GM18505 (cell line): ENCODE results near the gene STAG1.
"Not testable (repeated sequence)": the region's sequence is repeated elsewhere in the genome, so short reads cannot be mapped to it uniquely, and the experiment has no call there.

Experiments
- ATAC-seq: cut with Tn5 transposase; IDR thresholded peaks from one replicate; pipeline ENCODE4 v1.9.1; 2021; ENCODE audit not compliant: unreplicated experiment
- POLR2A ChIP-seq: IDR thresholded peaks from 4 replicates; pipeline ENCODE4 v1.6.1; 2011; ENCODE audit warnings: borderline replicate concordance; ENCODE audit not compliant: insufficient read depth, insufficient read length; ENCODE audit errors: extremely low read depth

Gene STAG1

GRCh38 chr3:136670166-136670565 lies 82.0 kb downstream of the STAG1 start:
- no peak for ATAC-seq
- TF ChIP-seq POLR2A: no peak

GRCh38 chr3:136667081-136667480 lies 85.1 kb downstream of the STAG1 start:
- ATAC-seq: no peak
- no peak for TF ChIP-seq POLR2A

GRCh38 chr3:136666301-136666700 lies 85.9 kb downstream of the STAG1 start:
- not testable (repeated sequence) for ATAC-seq

GRCh38 chr3:136664771-136665170 lies 87.4 kb downstream of the STAG1 start:
- no peak for ATAC-seq
- TF ChIP-seq POLR2A: no peak

GRCh38 chr3:136661282-136661681 lies 90.9 kb downstream of the STAG1 start:
- ATAC-seq: no peak
- no peak for TF ChIP-seq POLR2A

- TF ChIP-seq POLR2A: no peak
- no peak for ATAC-seq
Observed at GRCh38 chr3:136658946-136659682, 93.1 kb downstream of the STAG1 start.

- ATAC-seq: no peak
- no peak for TF ChIP-seq POLR2A
Observed at GRCh38 chr3:136657526-136657925, 94.7 kb downstream of the STAG1 start.

GRCh38 chr3:136653628-136654027 lies 98.5 kb downstream of the STAG1 start:
- TF ChIP-seq POLR2A: no peak
- no peak for ATAC-seq

- ATAC-seq: no peak
- no peak for TF ChIP-seq POLR2A
Observed at GRCh38 chr3:136651581-136651980, 100.6 kb downstream of the STAG1 start.

- no peak for ATAC-seq
- TF ChIP-seq POLR2A: no peak
Observed at GRCh38 chr3:136650461-136650860, 101.7 kb downstream of the STAG1 start.

GRCh38 chr3:136645915-136646314 lies 106.3 kb downstream of the STAG1 start:
- peak; percentile 79 for ATAC-seq

GRCh38 chr3:136644212-136644611 lies 108.0 kb downstream of the STAG1 start:
- TF ChIP-seq POLR2A: no peak
- ATAC-seq: no peak

More at GRCh38 chr3:136645915-136646314, 106.3 kb downstream of the STAG1 start:
- no peak for TF ChIP-seq POLR2A

GRCh38 chr3:136643380-136643779 lies 108.8 kb downstream of the STAG1 start:
- ATAC-seq: not testable (repeated sequence)

GRCh38 chr3:136642711-136643110 lies 109.5 kb downstream of the STAG1 start:
- TF ChIP-seq POLR2A: no peak

GRCh38 chr3:136639069-136639468 lies 113.1 kb downstream of the STAG1 start:
- no peak for ATAC-seq
- no peak for TF ChIP-seq POLR2A

More at GRCh38 chr3:136642711-136643110, 109.5 kb downstream of the STAG1 start:
- ATAC-seq: no peak

- TF ChIP-seq POLR2A: no peak
- ATAC-seq: no peak
Observed at GRCh38 chr3:136637176-136637575, 115.0 kb downstream of the STAG1 start.

- ATAC-seq: no peak
- TF ChIP-seq POLR2A: no peak
Observed at GRCh38 chr3:136634821-136635220, 117.4 kb downstream of the STAG1 start.
